Calu3 (cell line): ENCODE measurements around the gene CCDC90B. TPM values are rescaled to one million over a fixed set of nuclear protein-coding genes. Genes with fewer than 3 reads are reported as not detected.

Experiments
- Bru-seq: library from RNA; stranded (reverse); fragments of 400-500 nt; gene quantifications from one replicate; lab custom pipeline; 2021; lab: Mats Ljungman, UMichigan
- BruChase-seq, 2 experiments: library from RNA; stranded (reverse); fragments of 400-500 nt; gene quantifications; one replicate each; lab custom pipeline; 2021; lab: Mats Ljungman, UMichigan
- BruUV-seq: library from RNA; stranded (reverse); fragments of 400-500 nt; replicated peaks from 2 replicates; lab custom pipeline; 2021; lab: Mats Ljungman, UMichigan
- CTCF ChIA-PET: fragments of 300-600 bp; sonication (Branson Sonifier 250); formaldehyde crosslinking; loops from one replicate; lab custom pipeline; 2022; ENCODE audit warnings: antibody characterized with exemption; lab: Charles Lee
- DNase-seq: peaks from one replicate; pipeline ENCODE4 v3.0.0; 2022
- H3K27ac Mint-ChIP-seq: one replicate; pipeline ENCODE4 v1.8.0; 2022; ENCODE audit warnings: mixed read lengths; ENCODE audit not compliant: unreplicated experiment
- H3K27me3 Mint-ChIP-seq: one replicate; pipeline ENCODE4 v1.8.0; 2022; ENCODE audit warnings: mixed read lengths; ENCODE audit not compliant: unreplicated experiment
- H3K36me3 Mint-ChIP-seq: one replicate; pipeline ENCODE4 v1.8.0; 2022; ENCODE audit warnings: mild to moderate bottlenecking, moderate library complexity, mixed read lengths; ENCODE audit not compliant: insufficient read depth, unreplicated experiment
- H3K4me1 Mint-ChIP-seq: one replicate; pipeline ENCODE4 v1.8.0; 2022; ENCODE audit warnings: mild to moderate bottlenecking, low read depth, mixed read lengths; ENCODE audit not compliant: unreplicated experiment
- H3K4me3 Mint-ChIP-seq: one replicate; pipeline ENCODE4 v1.8.0; 2022; ENCODE audit warnings: mild to moderate bottlenecking, low read depth, moderate library complexity, mixed read lengths; ENCODE audit not compliant: unreplicated experiment
- H3K9me3 Mint-ChIP-seq: one replicate; pipeline ENCODE4 v1.8.0; 2022; ENCODE audit warnings: low read depth, mixed read lengths; ENCODE audit not compliant: unreplicated experiment
- intact Hi-C: fragments of 100-400 bp; cut with micrococcal nuclease; formaldehyde crosslinking; loops from one replicate; pipeline ENCODE4 v1.10.0; 2022; ENCODE audit not compliant: unreplicated experiment
- long read RNA-seq: library from polyadenylated mRNA; stranded (forward); transcript quantifications from one replicate; pipeline ENCODE4 v2.0.0, GENCODE V29; 2022
- total RNA-seq: library from RNA; stranded (reverse); gene quantifications from 2 replicates; pipeline ENCODE4 v1.2.3, GENCODE V29; 2022
- TF ChIP-seq, protein P1 (sequence below): fragments of 200-600 bp; IDR thresholded peaks from one replicate; pipeline ENCODE4 v1.8.0; 2022; ENCODE audit warnings: antibody characterized with exemption; ENCODE audit not compliant: unreplicated experiment

CCDC90B gene, protein sequence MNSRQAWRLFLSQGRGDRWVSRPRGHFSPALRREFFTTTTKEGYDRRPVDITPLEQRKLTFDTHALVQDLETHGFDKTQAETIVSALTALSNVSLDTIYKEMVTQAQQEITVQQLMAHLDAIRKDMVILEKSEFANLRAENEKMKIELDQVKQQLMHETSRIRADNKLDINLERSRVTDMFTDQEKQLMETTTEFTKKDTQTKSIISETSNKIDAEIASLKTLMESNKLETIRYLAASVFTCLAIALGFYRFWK
- total RNA-seq (21.8 and 23.3 TPM in 2 replicates), Bru-seq, nascent RNA (percentile 77 among the genes with signal in this experiment), BruChase-seq, experiment 1, labeled RNA remaining after a 6-hour chase (percentile 66 among the genes with signal in this experiment), BruChase-seq, experiment 2, labeled RNA remaining after a 2-hour chase (percentile 77 among the genes with signal in this experiment)
- long read RNA-seq, full-length matches to known transcripts: 44 of 55 reads
- long read RNA-seq, partial matches to known transcripts: 2 of 55 reads
- long read RNA-seq, other reads (novel, unspliced or antisense): 9 of 55 reads

GRCh38 chr11:83285771-83286528 is at the start of gene CCDC90B:
CCDC90B (minus strand) TSS chr11:83286367; CDS start chr11:83285972, 395 bp downstream.
- BruUV-seq: no TSS peak
- intact Hi-C loops: loop anchor here (10.0 kb wide), 1 partner anchor 969 kb away; no protein-coding TSS in a partner anchor
- peak within 1 kb of the TSS; percentile 85 for H3K4me3 Mint-ChIP-seq
- H3K36me3 Mint-ChIP-seq: peaks cover 19% of the 10 kb centered on the region
- peaks cover 7% of the 10 kb centered on the region for H3K4me1 Mint-ChIP-seq
- DNase-seq: peak; percentile 85
- H3K9me3 Mint-ChIP-seq: no peaks in the 10 kb centered on the region
- H3K27ac Mint-ChIP-seq: peak within 1 kb of the TSS; percentile 80
- TF ChIP-seq, protein P1, sequence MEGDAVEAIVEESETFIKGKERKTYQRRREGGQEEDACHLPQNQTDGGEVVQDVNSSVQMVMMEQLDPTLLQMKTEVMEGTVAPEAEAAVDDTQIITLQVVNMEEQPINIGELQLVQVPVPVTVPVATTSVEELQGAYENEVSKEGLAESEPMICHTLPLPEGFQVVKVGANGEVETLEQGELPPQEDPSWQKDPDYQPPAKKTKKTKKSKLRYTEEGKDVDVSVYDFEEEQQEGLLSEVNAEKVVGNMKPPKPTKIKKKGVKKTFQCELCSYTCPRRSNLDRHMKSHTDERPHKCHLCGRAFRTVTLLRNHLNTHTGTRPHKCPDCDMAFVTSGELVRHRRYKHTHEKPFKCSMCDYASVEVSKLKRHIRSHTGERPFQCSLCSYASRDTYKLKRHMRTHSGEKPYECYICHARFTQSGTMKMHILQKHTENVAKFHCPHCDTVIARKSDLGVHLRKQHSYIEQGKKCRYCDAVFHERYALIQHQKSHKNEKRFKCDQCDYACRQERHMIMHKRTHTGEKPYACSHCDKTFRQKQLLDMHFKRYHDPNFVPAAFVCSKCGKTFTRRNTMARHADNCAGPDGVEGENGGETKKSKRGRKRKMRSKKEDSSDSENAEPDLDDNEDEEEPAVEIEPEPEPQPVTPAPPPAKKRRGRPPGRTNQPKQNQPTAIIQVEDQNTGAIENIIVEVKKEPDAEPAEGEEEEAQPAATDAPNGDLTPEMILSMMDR: no peak
- CTCF ChIA-PET: interaction anchor here (0.6 to 0.7 kb wide), 2 partner anchors 129 to 141 kb away, joined by 3 to 5 read pairs; partner anchors contain the start of gene PCF11
- no peaks in the 10 kb centered on the region for H3K27me3 Mint-ChIP-seq

DNA sequence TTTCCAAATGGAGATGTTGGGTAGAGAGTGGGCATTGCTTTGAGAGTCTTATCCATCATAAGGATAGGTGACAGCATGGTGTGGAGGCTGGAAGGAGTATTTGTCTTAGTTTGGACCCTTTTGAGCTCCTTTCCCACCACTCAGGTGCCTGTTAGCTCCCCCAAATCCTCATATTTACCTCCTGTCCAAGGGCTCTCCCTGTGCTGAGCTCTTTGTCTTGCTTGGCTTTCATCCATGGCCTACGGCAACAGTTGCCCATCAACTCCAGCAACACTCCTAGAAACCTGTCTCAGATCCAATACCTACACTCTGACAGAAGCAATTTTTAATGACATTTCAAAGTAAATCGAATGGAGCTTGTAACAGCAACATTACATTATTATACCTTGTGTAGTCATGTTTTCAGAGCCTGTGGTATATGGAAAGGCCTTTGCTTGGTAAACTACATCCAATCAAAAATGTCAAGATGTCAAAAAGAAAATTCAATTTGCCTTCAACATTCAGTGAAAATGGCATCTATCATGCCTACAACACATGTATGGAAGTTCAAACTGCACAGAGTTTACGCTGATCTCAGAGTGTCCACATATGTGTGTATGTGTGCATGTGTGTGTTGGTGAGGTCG is 49.4 kb upstream of the CCDC90B start:
- Mint-ChIP-seq H3K4me3 (no peak overlapping the region), H3K4me1 (no peaks in the 10 kb centered on the region), H3K36me3 (no peaks in the 10 kb centered on the region), H3K27me3 (peaks cover 30% of the 10 kb centered on the region), H3K9me3 (no peaks in the 10 kb centered on the region), H3K27ac (no peak overlapping the region)
- DNase-seq: no peak
- BruUV-seq: no TSS peak
- CTCF ChIA-PET: no interaction called here
- TF ChIP-seq, protein P1: no peak
- intact Hi-C loops: no loop called here

DNA sequence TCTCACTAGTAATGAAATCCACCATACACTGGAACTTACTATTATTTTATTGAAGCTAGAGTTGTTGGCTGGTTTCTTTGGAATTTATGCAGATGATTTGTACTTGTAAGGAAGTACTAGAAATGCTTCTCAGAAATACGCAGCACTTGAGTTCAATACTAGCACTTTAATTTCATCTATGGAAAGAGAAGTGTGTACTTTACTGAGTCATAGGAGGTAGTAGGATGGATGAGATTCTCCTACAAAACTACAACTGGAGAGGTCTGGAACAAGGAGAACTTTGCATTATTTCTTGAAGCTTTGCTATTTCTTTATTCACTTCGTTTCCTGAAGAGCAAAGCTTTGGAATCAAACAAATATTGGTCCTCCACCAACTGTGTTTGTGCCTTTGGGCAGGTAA is 44.1 kb upstream of the CCDC90B start:
- TF ChIP-seq, protein P1: no peak
- Mint-ChIP-seq H3K27me3 (peaks cover 11% of the 10 kb centered on the region), H3K27ac (no peak overlapping the region), H3K4me1 (no peaks in the 10 kb centered on the region), H3K36me3 (no peaks in the 10 kb centered on the region), H3K4me3 (no peak overlapping the region), H3K9me3 (no peaks in the 10 kb centered on the region)
- no TSS peak for BruUV-seq
- intact Hi-C loops: no loop called here
- CTCF ChIA-PET: no interaction called here
- no peak for DNase-seq

- CTCF ChIA-PET: no interaction called here
Measured at GRCh38 chr11:83326326-83326725, 40.2 kb upstream of the CCDC90B start.

More at GRCh38 chr11:83326326-83326725, 40.2 kb upstream of the CCDC90B start:
- Mint-ChIP-seq H3K36me3 (no peaks in the 10 kb centered on the region), H3K4me1 (no peaks in the 10 kb centered on the region), H3K27ac (no peak overlapping the region), H3K4me3 (no peak overlapping the region), H3K9me3 (no peaks in the 10 kb centered on the region), H3K27me3 (peaks cover 34% of the 10 kb centered on the region)
- DNase-seq: no peak
- TF ChIP-seq, protein P1: no peak
- intact Hi-C loops: no loop called here
- BruUV-seq: no TSS peak
